ENCODE results near the gene KRT39.

KRT39 gene

DNA sequence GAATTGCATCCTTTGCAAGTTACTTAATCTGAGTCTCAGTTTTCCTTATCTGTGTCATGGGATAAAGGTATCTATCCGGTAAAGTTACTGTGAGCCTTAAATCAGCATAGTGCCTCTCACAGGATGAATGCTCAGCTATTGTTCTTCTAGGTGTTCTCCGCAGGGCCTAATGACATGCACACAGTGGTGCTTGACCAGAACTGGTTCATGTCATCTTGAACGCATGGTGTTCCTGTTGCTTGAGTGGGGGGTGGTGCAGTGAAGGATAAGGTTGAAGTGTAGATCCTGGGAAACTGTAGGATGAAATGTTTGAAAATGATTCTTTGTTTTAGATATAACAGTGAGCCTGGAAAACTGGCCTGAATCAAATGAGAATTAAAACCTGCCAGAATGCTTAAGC, 13.4 kb upstream of the KRT39 start:
- no peak for DNase-seq (ENCODE audit: low spot score)

DNA sequence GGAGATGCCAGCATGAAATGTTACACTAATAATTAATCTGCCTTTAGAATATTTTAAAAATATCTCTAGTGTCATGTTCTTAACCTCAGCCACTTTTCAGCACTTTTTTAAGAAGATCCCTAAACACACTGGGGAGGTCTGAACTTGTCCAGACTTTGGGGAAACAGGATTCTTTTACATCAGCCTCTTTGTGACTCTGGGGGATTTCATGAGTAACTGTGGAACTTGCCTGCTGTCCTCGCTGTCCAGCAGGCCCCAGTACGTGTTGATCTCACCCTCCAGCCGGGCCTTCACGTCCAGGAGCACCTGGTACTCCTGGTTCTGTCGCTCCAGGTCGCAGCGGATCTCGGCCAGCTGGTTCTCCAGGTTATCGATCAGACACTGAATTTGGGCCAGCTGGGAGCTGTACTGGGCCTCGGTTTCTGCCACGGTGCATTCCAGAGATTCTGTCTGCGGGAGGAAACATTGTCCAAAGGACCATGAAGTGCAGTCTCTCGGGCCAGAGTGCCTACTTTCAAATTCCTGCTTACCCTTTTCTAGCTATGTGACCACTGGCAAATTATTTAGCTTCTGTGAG, 11.9 kb upstream of the KRT39 start:
- DNase-seq (ENCODE audit: low spot score): no peak

DNA sequence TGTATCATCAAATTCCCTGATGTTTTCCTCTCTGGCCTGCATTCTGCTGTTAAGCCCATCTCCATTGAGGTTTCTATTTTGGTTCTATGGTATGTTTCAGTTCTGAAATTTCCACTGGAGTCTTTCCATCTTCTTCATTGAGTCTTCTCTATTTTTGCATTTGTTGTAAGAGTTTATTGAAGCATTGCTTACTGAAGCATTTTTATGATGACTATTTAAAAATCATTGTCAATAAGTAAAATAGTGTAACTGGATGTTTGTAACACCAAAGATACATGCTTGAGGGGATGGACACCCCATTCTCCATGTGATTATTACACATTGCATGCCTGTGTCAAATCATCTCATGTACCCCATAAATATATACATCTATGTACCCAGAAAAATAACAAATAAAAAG, 8.8 kb upstream of the KRT39 start:
- DNase-seq (ENCODE audit: low spot score): no peak

DNA sequence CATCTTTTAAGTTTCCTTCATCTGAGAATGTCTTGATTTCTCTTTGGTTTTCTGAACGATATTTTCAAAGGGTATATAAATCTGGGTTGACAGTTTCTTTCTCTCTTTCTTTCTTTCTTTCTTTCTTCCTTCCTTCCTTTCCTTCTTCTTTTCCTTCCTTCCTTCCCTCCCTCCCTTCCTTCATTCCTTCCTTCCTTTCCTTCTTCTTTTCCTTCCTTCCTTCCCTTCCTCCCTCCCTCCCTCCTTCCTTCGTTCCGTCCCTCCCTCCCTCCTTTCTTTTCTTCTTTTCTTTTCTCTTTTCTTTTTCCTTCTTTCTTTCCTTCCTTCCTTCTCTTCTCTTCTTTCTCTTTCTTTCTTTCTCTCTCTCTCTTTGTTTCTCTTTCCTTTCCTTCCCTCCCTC, 7.6 kb upstream of the KRT39 start:
- no peak for DNase-seq (ENCODE audit: low spot score)

DNA sequence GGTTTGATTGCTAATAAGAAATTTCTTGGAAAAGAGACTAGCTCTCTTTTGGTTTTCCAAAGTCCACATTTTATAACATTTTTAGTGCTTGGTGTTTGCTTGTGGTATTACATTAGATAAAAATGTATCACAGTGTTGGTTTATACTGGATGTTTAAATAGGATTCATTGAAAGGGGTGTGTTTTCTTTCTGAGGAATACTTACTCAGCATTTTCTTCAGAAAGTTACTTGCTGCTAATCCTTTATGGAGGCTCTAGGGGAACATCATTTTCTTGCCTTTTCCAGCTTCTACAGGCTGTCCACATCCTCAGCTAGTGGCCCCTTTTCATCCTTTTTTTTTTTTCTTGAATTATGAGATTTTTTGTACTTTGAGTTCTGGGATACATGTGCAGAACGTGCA, 834 bp upstream of the KRT39 start:
- DNase-seq (ENCODE audit: low spot score): no peak

DNA sequence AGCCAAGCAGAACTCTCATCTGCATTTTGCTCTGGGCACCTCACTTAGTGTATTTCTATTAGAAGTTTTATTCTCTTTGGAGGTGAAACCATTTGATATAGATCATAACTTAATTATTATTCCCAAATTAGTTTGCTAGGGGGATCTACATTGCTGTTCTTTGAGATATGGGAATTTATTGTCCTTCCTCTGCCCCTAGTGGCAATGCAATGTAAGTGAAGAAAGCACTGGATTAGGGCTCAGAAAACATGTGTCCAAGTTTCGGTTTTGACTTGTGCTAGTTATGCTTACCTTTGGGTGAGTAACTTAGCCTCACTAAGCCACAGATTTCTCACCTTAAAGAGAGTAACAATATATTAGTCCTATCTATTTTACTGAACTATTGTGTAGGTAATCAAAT, 2.9 kb downstream of the KRT39 start:
- no peak for DNase-seq (ENCODE audit: low spot score)

DNA sequence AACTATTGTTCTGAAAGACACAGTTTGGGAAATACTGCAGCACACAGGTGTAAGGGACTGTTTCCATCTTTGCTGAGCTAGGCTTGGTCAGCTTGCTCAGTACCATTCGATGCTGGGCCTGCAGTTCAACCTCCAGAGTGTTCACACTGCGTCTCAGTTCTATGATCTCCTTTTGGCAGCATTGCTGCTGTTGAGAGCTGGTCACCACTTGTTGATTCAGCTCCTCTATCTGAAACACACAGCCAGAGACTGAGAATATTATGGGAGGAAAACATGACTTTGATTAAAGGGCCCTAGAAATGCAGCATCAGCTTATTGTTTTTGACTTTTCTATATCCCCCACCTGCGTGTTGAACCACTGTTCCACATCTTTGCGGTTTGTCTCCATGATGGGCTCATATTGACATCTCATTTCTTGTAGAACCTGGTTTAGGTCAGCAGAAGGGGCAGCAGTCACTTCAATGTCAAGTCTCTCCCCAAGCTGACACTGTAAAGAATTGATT, 4.6 kb downstream of the KRT39 start:
- DNase-seq (ENCODE audit: low spot score): no peak

DNA sequence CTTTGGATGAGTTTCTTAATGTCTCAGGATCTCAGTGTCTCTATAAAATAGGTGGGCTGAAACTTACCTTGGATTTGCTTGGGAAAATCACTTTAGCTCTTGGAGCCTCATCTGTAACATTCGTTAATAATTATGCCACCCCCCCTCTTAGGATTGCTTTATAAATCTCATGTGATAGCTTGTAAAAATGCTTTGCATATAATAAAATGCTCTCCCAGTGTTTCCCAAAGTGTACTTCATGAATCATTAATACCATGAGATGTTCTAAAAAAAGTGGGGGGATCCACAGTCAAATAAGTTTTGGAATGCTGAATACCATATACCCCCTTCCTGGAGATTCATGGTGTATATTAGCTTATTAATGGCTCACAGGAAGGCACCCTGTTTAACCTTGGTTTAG, 5.2 kb downstream of the KRT39 start:
- no peak for DNase-seq (ENCODE audit: low spot score)

DNA sequence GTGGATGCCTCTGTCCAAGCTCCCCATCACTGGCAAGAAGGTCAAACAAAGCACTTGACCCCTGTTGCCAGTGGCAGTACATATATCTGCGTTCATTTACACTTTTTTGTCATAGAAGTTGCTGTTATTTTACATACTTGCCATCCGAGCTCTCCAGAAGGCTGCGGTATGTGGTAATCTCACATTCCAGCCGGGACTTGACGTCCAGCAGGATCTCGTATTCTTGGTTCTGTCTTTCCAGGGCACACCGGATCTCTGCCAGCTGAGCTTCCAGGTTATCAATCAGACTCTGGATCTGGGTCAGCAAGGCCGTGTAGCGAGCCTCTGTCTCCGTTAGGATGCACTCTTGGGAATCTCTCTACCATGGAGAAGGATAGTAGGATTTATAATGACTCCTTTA, 6.6 kb downstream of the KRT39 start:
- DNase-seq (ENCODE audit: low spot score): no peak

DNA sequence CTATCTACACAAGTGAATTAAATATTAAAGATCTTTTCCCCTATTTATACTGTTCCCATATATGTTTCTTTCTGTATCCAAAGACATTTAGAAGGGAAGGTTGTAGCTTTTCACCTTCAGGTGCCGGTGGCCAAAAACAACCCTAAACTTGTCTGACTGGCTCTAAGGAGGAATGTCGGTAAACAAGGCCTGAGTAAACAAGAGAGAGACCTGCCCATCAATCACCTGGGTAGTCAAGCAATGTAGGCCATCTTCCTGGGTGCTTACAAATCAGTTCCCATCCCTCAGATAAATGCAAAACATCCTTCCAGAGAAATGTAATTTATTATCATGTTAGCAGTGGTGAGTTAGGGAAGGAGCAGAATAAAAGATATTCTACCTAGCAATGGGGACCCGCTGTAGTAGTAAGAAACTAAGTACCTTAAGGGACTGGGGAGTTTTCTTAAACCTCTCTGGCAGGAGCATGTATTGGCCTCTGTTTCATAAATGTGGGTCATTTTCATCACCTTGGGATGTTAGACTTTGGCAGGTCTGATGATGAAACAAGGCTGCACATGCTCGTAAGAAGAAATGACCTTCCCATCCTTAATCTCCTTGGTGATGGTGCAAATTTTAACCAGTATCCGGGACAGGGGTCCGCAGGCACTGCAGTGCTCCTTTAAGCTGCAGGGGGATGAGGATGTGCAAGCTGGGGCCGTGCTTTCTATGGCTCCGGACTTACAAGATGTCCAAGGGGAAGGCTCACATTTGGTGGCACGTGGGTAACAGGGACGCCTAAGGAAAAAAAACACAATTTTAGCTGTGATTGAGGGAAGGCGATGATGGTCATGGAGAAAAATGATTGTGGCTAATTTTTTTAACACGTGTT, 8.4 kb downstream of the KRT39 start:
- peak; percentile 58 for DNase-seq (ENCODE audit: low spot score)

DNA sequence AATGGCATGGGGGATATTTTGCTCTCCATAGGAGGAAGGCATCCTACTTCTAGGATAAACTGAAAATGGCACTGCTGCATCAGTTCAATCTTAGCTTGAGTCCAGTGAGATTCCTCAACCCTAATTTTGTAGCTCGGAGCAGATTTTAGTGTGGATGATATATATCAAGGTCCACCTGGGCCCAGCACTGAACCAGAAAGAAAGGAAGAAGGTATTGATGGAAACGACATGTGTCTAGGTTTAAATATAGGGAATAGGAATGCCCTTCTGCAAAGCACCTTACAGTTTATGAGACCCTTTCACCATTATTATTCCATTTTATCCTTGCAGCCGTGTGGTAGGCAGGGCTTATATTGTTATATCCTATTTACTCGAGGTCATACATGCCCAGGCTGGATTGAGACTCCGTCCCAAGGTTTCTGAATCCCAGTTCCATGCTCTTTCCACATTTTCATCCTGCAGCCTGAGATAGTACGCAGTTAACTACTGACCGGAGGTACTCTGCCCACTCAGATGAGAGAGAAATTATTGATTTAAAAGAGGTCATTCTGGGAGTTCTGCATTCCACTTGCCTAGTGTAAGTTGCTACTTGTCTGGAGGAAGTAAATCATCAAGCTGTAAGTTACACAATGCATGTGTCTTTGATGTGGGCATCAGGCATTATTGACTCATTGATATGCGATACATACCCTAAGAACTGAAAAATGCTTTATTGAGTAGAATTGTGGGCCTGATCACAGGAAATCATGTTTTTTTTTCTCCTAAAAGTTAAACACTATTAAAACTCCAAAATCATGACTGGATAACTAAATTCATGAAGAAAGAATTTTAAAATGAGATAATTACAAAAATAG, 10.1 kb downstream of the KRT39 start:
- peak; percentile 99 for DNase-seq (ENCODE audit: low spot score)

DNA sequence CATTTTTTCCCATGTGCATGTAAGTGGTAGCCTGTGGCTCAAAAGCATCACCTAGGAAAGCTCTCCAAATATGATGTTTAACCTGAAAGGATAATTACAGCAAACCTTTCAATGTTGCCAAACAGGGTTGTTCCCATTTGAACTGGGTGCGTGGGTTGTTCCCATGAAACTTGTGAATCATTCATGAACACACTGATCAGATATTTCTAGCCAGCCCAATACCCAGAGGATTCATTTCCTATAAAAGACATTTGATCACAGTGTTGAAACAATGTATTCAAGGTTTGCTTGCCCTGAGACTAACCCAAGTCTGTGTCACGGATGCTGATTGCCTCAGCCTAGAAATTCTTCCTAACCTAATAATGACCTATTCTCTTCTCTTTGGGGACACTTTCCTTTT, 12.9 kb downstream of the KRT39 start:
- peak; percentile 91 for DNase-seq (ENCODE audit: low spot score)

DNA sequence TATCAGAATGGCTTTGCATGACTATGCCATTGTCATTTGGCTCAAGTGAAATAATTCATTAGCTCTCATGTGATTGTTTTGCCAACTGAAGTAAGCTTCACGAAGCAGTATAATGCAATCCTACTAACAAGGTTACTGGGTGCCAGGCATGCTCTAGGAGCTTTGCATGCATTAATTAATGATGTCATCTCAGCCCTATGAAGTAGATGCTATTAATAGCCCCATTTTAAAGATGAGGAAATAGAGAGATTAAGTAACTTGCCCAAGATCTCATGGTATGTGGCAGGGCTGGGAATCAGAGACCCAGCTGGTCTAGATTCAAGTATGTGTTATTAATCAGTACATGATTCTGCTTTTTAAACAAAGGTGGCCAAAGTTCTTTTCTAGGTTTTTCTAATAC, 14.1 kb downstream of the KRT39 start:
- DNase-seq (ENCODE audit: low spot score): peak; percentile 79

DNA sequence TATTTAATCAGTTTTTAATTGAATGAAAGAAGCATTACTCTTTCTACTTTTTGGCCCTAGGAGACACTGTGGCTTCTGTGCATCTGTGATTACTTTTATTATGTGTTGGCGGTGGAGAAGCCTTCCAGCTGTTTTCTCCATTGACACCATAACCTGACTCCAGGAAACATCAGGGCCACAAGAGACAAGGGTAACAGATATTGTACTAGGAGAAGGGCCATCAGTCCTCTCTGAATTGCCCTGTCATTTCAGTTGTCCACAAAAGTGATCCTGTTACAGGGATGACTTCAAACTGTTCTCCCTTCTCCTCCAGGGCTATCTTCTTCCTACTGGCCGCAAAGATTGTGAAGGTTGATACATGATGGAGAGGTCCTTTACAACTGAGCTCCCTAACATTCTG, 14.6 kb downstream of the KRT39 start:
- no peak for DNase-seq (ENCODE audit: low spot score)

DNA sequence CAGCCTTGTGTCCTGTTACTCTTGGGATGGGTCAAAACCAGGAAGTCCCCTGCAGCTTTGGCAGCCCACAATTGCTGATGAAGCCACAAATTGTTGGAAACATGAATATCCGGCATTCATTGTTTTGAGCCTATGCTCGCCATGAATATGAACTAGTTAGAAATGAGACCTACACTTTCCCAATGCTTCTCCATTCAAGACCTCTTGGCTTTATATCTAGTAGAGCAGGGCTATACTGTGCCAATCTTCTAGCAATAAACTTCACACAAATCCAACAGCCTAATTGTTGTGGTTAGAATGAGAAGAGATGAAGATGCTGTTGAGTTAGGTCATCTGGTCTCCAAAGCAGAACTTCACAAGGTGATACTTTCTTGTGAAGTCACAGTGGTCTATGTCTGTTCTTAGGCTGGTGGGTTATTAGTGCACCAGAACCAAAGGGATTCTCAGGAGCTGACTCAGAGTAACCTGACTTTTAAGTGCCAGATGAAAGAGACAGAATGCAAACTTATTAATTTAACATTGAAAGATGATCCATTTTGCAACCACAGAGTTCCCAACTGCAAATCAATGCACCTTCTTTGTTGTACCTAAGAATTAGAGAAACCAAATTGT, 15.6 kb downstream of the KRT39 start:
- peak; percentile 97 for DNase-seq (ENCODE audit: low spot score)

DNA sequence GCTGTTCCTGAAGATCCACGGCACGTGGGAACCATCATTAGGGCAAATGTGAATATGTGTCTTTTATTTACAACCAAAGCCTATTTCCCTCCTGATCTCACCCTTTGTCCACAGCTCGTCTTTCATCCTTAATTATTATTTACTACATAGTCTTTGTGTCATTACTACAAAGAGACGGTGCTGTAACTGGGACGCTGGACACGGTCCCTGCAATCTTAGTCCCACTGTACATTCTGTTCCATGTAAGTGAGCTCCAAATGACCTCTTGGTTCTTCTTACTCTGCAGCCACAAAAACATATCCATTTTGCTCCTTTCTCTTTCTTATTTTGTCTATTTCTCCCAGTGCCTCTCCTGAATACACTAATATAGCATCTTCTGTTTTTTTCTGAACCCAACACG, 16.6 kb downstream of the KRT39 start:
- DNase-seq (ENCODE audit: low spot score): peak; percentile 80

DNA sequence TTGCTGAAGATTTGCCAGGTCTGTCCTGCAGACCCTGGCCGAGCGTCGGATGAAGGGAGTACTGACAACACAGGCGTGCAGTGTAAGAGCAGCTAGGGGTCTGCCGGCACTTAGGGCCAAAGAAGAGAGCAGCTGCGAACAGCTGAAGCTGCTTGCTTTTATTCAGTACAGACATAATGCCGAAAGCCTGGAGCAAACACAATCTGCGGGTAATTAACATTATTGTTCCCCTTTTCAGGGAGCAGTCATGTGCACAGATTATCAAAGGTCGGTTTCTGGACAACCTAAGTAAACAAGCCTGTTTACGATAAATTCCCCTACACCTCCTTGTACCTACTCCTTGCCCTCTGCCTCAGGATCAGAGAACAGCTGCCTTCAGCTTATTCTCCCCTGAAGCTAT, 17.3 kb downstream of the KRT39 start:
- DNase-seq (ENCODE audit: low spot score): peak; percentile 68

DNA sequence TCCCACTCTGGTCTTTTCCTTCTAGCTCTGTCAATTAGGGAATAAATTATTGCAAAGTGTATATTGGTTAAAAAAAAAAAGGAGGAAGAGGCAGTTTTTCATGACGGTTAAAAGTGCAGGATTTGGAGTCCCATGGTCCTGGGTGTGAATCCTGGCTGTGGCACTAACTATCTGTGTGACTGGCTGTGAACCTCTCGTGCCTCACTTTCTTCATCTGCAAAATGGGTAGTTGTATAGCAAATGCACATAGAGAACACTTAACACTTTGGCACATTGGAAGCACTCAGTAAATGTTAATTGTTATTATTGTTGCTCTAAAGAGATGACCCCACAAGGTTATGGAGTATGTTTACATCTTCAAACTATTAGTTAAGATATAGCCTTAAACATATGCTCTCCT, 18.8 kb downstream of the KRT39 start:
- no peak for DNase-seq (ENCODE audit: low spot score)

DNA sequence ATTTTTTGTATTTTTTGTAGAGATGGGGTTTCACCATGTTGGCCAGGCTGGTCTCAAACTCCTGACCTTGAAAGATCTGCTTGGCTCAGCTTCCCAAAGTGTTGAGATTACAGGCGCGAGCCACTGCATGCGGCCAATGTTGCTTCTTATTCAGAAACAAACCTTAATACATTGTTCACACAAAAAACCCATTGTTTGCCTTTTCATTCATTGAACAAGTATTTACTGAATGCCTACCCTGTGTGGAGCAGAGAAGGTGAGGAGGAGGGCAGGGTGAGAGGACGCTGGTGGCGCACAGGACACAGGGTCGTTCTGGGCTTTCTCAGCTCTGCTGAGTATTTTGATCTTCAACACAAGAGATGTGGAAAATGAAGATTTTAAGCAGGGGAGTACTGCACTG, 21.3 kb downstream of the KRT39 start:
- DNase-seq (ENCODE audit: low spot score): no peak

DNA sequence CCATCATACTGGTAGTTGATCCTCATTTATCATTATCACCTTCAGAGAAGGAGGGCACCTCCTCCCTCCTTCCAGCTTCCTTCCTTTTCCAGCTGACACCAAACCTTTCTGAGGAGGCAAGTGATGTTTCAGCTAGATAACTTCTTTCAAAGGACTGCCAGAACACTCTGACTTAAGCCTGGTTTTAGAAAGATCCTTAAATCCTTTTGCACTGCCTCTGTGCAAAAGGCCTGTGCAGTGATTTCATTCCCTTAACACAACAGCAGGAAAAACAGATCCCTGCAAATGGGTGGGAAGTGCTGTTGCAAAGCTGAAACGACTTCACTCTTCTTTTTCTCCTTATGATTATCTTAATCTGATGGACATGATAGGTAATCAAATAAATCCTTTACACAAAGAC, 22.2 kb downstream of the KRT39 start:
- no peak for DNase-seq (ENCODE audit: low spot score)

DNA sequence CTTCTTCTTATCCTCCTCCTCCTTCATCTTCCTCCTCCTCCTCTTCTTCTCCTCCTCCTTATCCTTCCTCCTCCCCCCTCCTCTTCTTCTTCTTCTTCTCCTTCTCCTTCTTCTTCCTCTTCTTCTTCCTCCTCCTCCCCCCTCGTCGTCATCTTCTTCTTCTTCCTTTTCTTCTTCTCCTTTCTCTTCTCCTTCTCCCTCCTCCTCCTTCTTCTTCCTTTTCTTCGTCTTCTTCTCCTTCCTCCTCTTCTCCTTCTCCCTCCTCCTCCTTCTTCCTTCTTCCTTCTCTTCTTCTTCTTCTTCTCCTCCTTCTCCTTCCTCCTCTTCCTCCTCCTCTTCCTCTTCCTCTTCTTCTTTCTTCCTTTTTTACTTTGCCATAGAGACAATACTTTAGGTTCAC, 24.2 kb downstream of the KRT39 start:
- DNase-seq (ENCODE audit: low spot score): no peak

DNA sequence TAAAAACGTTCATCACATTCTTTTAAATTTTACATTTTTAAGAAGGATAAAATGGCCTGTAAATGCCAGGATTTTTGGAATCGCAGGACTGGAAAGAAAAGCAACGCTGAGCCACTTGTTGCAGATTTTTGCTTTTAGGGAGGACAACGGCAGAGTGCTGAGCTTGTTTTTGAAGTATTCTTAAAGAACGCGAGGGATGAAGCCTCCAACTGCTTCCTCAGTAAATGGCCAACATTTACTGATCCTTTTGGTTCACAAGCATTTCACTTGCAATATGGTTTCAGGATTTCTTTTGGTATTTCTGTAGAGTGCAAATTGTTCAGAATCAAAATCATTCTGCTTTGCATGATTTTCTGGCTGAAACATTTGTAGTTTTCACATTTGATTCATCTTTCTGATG, 26.5 kb downstream of the KRT39 start:
- no peak for DNase-seq (ENCODE audit: low spot score)
